T-helper 1 cell treated with Interleukin-12 subunit alpha and Interleukin-12 subunit beta and Interleukin-4 antibody, amounts not matched to agents 30 ng/mL and 1 ng/mL, for 36 hours (primary cell): ENCODE measurements around the gene GAB3. TPM values are rescaled to one million over a fixed set of nuclear protein-coding genes. Genes with fewer than 3 reads are reported as not detected.

ENCODE experiments used
- total RNA-seq: library from RNA; stranded (reverse); gene quantifications from 2 replicates; pipeline ENCODE4 v1.2.3, GENCODE V29; 2022

Gene GAB3
- total RNA-seq, 1 donor from 2014 or later = 26.4 TPM

Other genes with a start within 250 kb of the GAB3 start
- gene FAM3A, start 234.8 kb downstream of the GAB3 start, total RNA-seq = 30.9 and 31.0 TPM in 2 replicates
- 70.1 and 72.7 TPM in 2 replicates for gene G6PD, start 204.2 kb downstream of the GAB3 start, total RNA-seq
- 47.7 and 47.9 TPM in 2 replicates for gene IKBKG, start 203.5 kb downstream of the GAB3 start, total RNA-seq
- not detected in 2 replicates for gene CTAG1A, start 165.9 kb downstream of the GAB3 start, total RNA-seq
- not detected in 2 replicates for gene CTAG1B, start 131.8 kb downstream of the GAB3 start, total RNA-seq
- not detected in 2 replicates for gene CTAG2, start 97.5 kb downstream of the GAB3 start, total RNA-seq
- 80.4 and 86.0 TPM in 2 replicates for gene DKC1, start 11.8 kb upstream of the GAB3 start, total RNA-seq
- 46.1 and 47.4 TPM in 2 replicates for gene MPP1, start 54.4 kb upstream of the GAB3 start, total RNA-seq
- gene SMIM9, start 83.6 kb upstream of the GAB3 start, total RNA-seq = not detected in 2 replicates
- gene F8A1, start 135.3 kb upstream of the GAB3 start, total RNA-seq = 20.0 and 21.5 TPM in 2 replicates